HG03442 (cell line): Measurements from ENCODE around the gene RPP14.
"Not testable (repeated sequence)": the region's sequence is repeated elsewhere in the genome, so short reads cannot be mapped to it uniquely, and the experiment has no call there.

Experiments
- ATAC-seq: cut with Tn5 transposase; IDR thresholded peaks from one replicate; pipeline ENCODE4 v1.9.1; 2021; ENCODE audit warnings: mild to moderate bottlenecking, moderate library complexity; ENCODE audit not compliant: unreplicated experiment

RPP14 gene

GRCh38 chr3:58305882-58306711 lies at the start of gene RPP14, which contains the start of gene HTD2:
Gene RPP14 (plus strand): TSS chr3:58306245. CDS start chr3:58310330, 4,085 bp downstream.
Gene HTD2 (plus strand): TSS chr3:58306520. CDS start chr3:58317614, 11,094 bp downstream.
- ATAC-seq, result peak; percentile 87

DNA sequence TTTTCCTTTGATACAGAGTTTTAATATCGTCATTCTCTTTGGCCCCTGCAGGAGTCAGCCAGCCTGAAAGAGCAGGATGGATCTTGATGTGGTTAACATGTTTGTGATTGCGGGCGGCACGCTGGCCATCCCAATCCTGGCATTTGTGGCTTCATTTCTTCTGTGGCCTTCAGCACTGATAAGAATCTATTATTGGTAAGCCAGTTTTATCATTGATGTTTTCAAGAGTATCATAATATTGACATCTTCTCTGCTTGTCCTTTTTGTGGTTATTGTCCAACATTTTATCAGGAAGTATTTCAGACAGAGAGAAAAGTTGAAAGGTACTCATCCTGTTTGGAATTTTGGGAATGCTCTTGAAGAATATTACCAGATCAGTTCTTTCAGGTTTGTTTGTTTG lies 49.5 kb upstream of the RPP14 start:
- no peak for ATAC-seq

DNA sequence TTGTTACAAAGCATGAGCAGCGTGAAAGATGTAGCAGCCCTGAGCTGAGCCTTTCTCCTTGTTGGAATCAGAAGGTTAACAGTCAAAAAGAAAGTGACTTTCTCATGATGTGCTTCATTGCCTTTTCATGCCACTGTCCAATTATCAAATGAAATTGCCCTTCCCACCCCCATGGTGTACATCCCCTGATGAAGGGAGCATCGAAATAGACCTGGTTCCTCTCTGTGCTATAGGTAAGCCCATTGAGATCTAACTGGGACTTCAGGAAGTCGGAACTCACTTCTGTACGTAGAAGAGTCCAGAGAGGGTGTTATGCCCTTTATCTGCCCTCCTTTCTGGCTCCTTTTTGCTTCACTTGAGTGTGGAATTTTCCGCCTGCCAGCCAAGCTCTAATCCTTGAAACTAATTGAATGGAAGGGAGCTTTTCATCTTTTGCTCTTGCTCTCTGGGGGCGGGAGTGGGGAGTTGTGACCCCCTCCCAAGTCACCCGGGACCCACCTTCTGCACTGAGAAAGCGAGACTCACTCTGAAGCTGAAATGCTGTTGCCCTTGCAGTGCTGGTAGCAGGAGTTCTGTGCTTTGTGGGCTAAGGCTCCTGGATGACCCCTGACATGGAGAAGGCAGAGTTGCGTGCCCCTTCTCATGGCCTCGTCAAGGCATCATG lies 47.5 kb upstream of the RPP14 start:
- no peak for ATAC-seq

GRCh38 chr3:58260261-58260731 lies 45.7 kb upstream of the RPP14 start:
- no peak for ATAC-seq

- ATAC-seq, result no peak
These were observed 45.3 kb upstream of the RPP14 start for GRCh38 chr3:58260733-58261132.

GRCh38 chr3:58261954-58262666 lies 43.9 kb upstream of the RPP14 start:
- ATAC-seq, result no peak

DNA sequence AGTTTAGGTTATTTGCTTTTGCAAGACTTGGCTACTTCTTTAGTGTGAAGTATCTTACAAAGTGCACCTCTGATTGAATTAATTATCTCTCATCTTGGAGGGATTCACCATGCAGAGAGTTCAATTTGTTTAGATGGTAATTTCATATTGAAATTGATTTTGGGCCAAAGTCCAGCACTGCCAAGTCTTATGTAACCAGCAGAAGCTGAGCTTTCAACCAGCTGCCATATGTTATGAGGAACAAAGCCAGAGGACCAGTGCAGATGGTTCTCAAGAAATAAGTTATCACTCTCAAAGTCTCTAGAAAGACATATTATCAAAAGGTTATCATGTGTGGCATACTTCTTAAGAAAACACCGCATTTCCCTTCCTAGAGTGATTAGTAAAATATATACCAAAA lies 39.5 kb upstream of the RPP14 start:
- no peak for ATAC-seq

DNA sequence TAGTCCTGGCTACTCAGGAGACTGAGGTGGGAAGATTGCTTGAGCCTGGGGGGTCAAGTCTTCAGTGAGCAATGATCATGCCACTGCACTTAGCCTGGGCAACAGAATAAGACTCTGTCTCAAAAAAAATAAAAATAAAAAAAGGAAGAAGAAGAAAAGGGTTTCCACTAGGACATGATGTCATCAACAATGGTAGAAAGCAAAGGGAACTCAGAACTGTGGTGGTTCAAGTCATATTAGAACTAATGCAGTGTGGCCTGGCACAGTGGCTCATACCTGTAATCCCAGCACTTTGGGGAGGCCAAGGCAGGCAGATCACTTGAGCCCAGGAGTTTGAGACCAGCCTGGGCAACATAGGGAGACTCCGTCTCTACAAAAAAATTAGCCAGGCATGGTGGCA lies 38.5 kb upstream of the RPP14 start:
- ATAC-seq, result not testable (repeated sequence)

GRCh38 chr3:58269356-58269755 lies 36.7 kb upstream of the RPP14 start:
- no peak for ATAC-seq

DNA sequence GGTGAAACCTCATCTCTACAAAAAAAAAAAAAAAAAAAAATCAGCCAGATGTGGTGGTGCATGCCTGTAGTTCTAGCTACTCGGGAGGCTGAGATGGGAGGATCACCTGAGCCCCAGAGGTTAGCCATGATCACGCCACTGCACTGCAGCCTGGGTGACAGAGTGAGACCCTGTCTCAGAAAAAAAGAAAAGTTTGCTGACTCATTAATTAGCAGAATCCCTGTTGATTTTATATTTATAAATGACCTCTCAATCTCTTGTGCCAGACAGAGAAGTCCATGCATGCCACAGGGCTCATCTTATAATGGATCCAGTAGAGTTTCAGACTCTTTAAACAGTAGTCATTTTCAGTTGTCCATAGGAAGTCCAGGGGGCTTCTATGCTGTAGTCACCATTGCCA lies 35.6 kb upstream of the RPP14 start:
- no peak for ATAC-seq

GRCh38 chr3:58271901-58272501 lies 34.0 kb upstream of the RPP14 start:
- ATAC-seq, result no peak

DNA sequence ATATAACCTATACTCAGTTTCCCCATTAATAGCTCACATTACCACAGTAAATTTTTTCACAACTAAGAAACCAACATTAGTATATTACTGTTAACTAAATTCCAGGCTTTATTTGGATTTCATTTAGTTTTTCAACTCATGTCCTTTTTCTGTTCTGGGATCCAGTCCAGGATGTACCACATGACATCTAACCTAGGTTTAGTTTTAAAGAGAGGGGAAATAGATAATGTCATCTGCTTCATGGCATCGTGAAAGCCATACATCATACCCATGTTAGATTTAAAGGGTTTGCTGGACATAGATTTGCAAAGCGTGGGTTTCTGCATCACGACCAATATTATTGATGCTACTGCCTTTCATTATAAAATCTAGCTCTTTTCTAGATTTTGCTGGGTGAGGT lies 33.2 kb upstream of the RPP14 start:
- ATAC-seq, result no peak

DNA sequence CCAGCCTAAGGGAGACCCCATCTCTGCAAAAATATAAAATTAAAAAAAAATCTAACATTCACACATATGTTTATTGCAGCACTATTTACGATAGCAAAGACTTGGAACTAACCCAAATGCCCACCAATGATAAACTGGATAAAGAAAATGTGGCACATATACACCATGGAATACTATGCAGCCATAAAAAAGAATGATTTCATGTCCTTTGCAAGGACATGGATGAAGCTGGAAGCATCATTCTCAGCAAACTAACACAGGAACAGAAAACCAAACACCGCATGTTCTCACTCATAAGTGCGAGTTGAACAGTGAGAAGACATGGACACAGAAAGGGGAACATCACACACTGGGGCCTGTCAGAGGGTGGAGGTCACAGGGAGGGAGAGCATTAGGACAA lies 32.7 kb upstream of the RPP14 start:
- not testable (repeated sequence) for ATAC-seq

DNA sequence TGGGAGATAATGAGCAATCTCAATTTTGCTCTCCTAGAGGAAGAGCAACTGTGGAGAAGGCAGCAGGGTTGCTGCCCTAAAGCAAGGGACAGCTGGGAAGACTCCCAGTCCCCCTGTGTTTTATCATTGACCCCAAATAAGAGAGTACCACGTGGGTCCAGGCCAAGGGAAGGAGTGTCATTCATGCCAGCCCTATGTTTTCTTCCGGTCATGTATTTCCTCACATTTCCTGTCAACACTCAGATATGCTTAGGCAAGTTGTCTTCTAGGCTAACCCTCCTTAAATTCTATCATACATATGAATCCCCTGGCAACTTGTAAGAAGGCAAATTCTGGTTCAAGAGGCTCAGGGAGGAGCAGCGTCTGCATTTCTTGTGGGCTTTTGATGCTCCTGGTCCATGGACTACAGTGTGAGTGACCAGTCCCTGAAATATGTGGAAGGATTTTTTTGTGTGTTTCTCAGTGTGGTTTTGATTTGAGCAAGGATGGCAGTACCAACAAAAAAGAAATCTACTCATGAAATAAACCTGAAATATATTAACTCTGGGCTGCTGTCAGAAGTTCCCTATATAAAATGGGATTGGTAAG lies 31.9 kb upstream of the RPP14 start:
- ATAC-seq, result no peak

- no peak for ATAC-seq
These were observed 25.0 kb upstream of the RPP14 start for GRCh38 chr3:58281069-58281468.

DNA sequence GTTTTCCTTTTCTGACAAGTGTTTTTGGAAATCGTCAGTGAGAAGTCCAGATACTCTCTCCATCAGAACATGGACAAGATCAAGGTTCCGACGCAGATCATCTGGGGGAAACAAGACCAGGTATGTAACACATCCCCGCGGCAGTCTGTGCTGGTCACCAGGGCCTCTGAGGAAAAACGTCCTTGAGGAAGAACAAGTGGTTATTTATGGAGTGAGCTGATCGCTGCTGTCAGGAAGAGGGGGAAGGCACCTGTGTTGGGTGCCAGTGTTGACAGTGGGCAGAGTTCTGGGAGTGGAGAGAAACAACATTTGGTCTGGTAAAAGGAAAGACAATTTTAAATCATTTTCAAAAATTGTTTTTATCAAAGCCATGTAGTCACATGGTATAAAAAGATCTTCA lies 20.7 kb upstream of the RPP14 start:
- no peak for ATAC-seq

- no peak for ATAC-seq
These were observed 18.7 kb upstream of the RPP14 start for GRCh38 chr3:58287354-58287753.

GRCh38 chr3:58288011-58288728 lies 17.9 kb upstream of the RPP14 start:
- ATAC-seq, result no peak

DNA sequence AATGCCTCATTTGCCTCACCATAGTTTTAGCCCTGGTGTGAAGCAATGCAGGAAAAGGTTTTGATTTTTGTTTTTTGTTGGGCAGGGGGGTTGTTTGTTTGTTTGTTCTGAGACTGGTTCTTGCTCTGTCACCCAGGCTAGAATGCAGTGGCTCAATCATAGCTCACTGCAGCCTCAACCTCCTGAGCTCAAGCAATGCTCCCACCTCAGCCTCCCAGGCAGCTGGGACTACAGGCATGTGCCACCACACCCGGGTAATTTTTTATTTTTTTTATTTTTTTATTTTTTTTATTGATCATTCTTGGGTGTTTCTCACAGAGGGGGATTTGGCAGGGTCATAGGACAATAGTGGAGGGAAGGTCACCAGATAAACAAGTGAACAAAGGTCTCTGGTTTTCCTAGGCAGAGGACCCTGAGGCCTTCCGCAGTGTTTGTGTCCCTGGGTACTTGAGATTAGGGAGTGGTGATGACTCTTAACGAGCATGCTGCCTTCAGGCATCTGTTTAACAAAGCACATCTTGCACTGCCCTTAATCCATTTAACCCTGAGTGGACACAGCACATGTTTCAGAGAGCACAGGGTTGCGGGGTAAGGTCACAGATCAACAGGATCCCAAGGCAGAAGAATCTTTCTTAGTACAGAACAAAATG lies 17.0 kb upstream of the RPP14 start:
- not testable (repeated sequence) for ATAC-seq

- not testable (repeated sequence) for ATAC-seq
These were observed 15.6 kb upstream of the RPP14 start for GRCh38 chr3:58290446-58290845.
